HepG2 (cell line): Measurements from ENCODE around the gene MRPS11. TPM values are rescaled to one million over a fixed set of nuclear protein-coding genes. Genes with fewer than 3 reads are reported as not detected.

Source experiments
- ATAC-seq: fragments of 200-7000 bp; cut with Tn5 transposase; 3 replicates; pipeline ENCODE4 v1.9.1; 2020; ENCODE audit warnings: mild to moderate bottlenecking, moderate library complexity
- BruUV-seq: library from RNA; stranded (reverse); fragments of 400-500 nt; replicated peaks from 2 replicates; lab custom pipeline; 2021; lab: Mats Ljungman, UMichigan
- CTCF ChIA-PET: fragments of 300-600 bp; formaldehyde crosslinking; extraction: SDS; loops from one replicate; lab custom pipeline; 2021; ENCODE audit warnings: low total read pairs, inconsistent platforms, low intra/inter-chr PET ratio; lab: Yijun Ruan, JAX
- POLR2A ChIA-PET: fragments of 350-600 bp; sonication (Branson Sonifier 250); formaldehyde crosslinking; loops from one replicate; lab custom pipeline; 2020; ENCODE audit warnings: antibody characterized with exemption, inconsistent platforms; lab: Yijun Ruan, JAX
- DNase-seq: peaks from one replicate; pipeline ENCODE4 v3.0.0-alpha.2; 2015; ENCODE audit warnings: low spot score
- FAIRE-seq: peaks from 3 replicates; lab custom pipeline; 2011; peaks lifted over from hg19 to GRCh38; lab: Jason Lieb, UNC
- H2AFZ ChIP-seq: one replicate; pipeline ENCODE4 v1.6.1; 2011; ENCODE audit warnings: low read length, inconsistent platforms
- H3K27ac ChIP-seq: fragments of 300-600 bp; 3 replicates; pipeline ENCODE4 v1.8.0; 2011; ENCODE audit warnings: mixed run types, mild to moderate bottlenecking, mixed read lengths, low read length, inconsistent platforms; ENCODE audit not compliant: insufficient read depth; ENCODE audit errors: extremely low read length
- H3K27me3 ChIP-seq, 2 experiments: fragments of 200-600 bp in 1 of 2; 2 replicates in 1 of 2; 3 replicates in 1 of 2; pipeline versions ENCODE4 v1.6.0 to v1.8.0; 2011; ENCODE audit warnings: low read length in 2 of 2, mild to moderate bottlenecking in 2 of 2, moderate library complexity in 2 of 2, inconsistent platforms in 1 of 2; ENCODE audit not compliant: insufficient read depth in 2 of 2, control insufficient read depth in 1 of 2
- H3K36me3 ChIP-seq, 2 experiments: fragments of 200-600 bp in 1 of 2; replicated peaks in 1 of 2; 2 replicates in 1 of 2; 3 replicates in 1 of 2; pipeline versions ENCODE4 v1.5.1 to v1.8.0; 2011; ENCODE audit warnings: low read length in 2 of 2, inconsistent platforms in 1 of 2; ENCODE audit not compliant: insufficient read depth in 2 of 2, control insufficient read depth in 1 of 2
- H3K4me1 ChIP-seq: 2 replicates; pipeline ENCODE4 v1.5.1; 2012; ENCODE audit warnings: low read length, inconsistent platforms; ENCODE audit not compliant: insufficient read depth
- H3K4me2 ChIP-seq: 2 replicates; pipeline ENCODE4 v1.6.0; 2011; ENCODE audit warnings: low read depth, low read length, inconsistent platforms
- H3K4me3 ChIP-seq, 3 experiments: fragments of 200-600 bp in 1 of 3; sonication (generic), shearing (Covaris generic) in 1 of 3; replicated peaks in 1 of 3; 2 replicates each; pipeline ENCODE4 v1.5.1; 2011 to 2016; ENCODE audit warnings: low read length in 3 of 3, inconsistent platforms in 2 of 3, low read depth in 2 of 3, mild to moderate bottlenecking in 2 of 3, control low read depth in 1 of 3, mixed read lengths in 1 of 3; ENCODE audit not compliant: insufficient read depth in 1 of 3
- H3K79me2 ChIP-seq: one replicate; pipeline ENCODE4 v1.6.1; 2011; ENCODE audit warnings: low read length, inconsistent platforms; ENCODE audit not compliant: insufficient read depth
- H3K9ac ChIP-seq: 2 replicates; pipeline ENCODE4 v1.6.0; 2011; ENCODE audit warnings: mild to moderate bottlenecking, low read depth, low read length, inconsistent platforms; ENCODE audit not compliant: insufficient read depth
- H3K9me3 ChIP-seq: 2 replicates; pipeline ENCODE4 v1.5.1; 2012; ENCODE audit warnings: mild to moderate bottlenecking, low read length
- H4K20me1 ChIP-seq: 2 replicates; pipeline ENCODE4 v1.6.0; 2011; ENCODE audit warnings: inconsistent platforms, mild to moderate bottlenecking, low read length, moderate library complexity; ENCODE audit not compliant: insufficient read depth
- CENPX ChIP-seq: sonication (generic); formaldehyde crosslinking; IDR thresholded peaks from 2 replicates; pipeline ENCODE4 v1.9.0; 2021; ENCODE audit warnings: mild to moderate bottlenecking, missing genetic modification reagents, moderate library complexity
- JDP2 ChIP-seq: sonication (generic); formaldehyde crosslinking; IDR thresholded peaks from 2 replicates; pipeline ENCODE4 v1.8.1; 2022; ENCODE audit warnings: missing genetic modification reagents, borderline replicate concordance
- PTBP1 ChIP-seq: fragments of 200-400 bp; formaldehyde crosslinking; IDR thresholded peaks from 2 replicates; pipeline ENCODE4 v1.6.1; 2018; ENCODE audit warnings: low read length, low read depth; ENCODE audit not compliant: poor library complexity, severe bottlenecking
- RFX1 ChIP-seq: fragments of 450-650 bp; IDR thresholded peaks from 2 replicates; pipeline ENCODE4 v1.6.1; 2017
- ZBTB7B ChIP-seq: sonication (generic); formaldehyde crosslinking; IDR thresholded peaks from 2 replicates; pipeline ENCODE4 v1.4.0; 2020; ENCODE audit warnings: missing genetic modification reagents
- ZC3H13 ChIP-seq: sonication (generic); formaldehyde crosslinking; IDR thresholded peaks from 2 replicates; pipeline ENCODE4 v1.8.1; 2023; ENCODE audit warnings: mild to moderate bottlenecking, missing genetic modification reagents, moderate library complexity
- ZNF354B ChIP-seq: sonication (generic); formaldehyde crosslinking; IDR thresholded peaks from 2 replicates; pipeline ENCODE4 v1.8.0; 2022; ENCODE audit warnings: mild to moderate bottlenecking, missing genetic modification reagents
- ZNF776 ChIP-seq: sonication (generic); formaldehyde crosslinking; IDR thresholded peaks from 2 replicates; pipeline ENCODE4 v1.4.0; 2020; ENCODE audit warnings: mild to moderate bottlenecking, missing genetic modification reagents
- WGBS: methylation state at CpG from one replicate; pipeline ENCODE4 v1.1.6; 2017; ENCODE audit warnings: low lambda C conversion rate; 5-methylcytosine and 5-hydroxymethylcytosine counted together
- in situ Hi-C: cut with HindIII; loops from 2 replicates; pipeline ENCODE4 v1.10.0; 2017; ENCODE audit warnings: low pct_unique_long_range_greater_than_20kb; ENCODE audit not compliant: extremely low pct_ligation_motif_present
- intact Hi-C: fragments of 100-400 bp; cut with micrococcal nuclease; formaldehyde crosslinking; loops from one replicate; pipeline ENCODE4 v1.10.0; 2022; ENCODE audit not compliant: unreplicated experiment
- polyA plus RNA-seq, 8 experiments: library from polyadenylated mRNA; depleted of rRNA in 3 of 8; stranded (reverse) in 7 of 8; unstranded in 1 of 8; fragments of >200 nt; fragmentation: Illumina TruSeq in 4 of 8; extraction: Trizol in 4 of 8; gene quantifications; 2 replicates each; pipeline versions ENCODE4 v1.2.1 to v1.2.3, GENCODE V29; 2011 to 2016; ENCODE audit warnings: low read depth in 4 of 8, missing spikeins in 1 of 8, mixed read lengths in 1 of 8; ENCODE audit not compliant: insufficient read depth in 1 of 8
- total RNA-seq, 5 experiments: library from RNA; depleted of rRNA; stranded (reverse); fragments of >200 nt; fragmentation: Illumina TruSeq; extraction: Trizol; gene quantifications; 2 replicates each; pipeline ENCODE4 v1.2.3, GENCODE V29; 2016; ENCODE audit warnings: low read depth in 1 of 5
- TF ChIP-seq, protein P1 (sequence below): sonication (generic); formaldehyde crosslinking; IDR thresholded peaks from 2 replicates; pipeline ENCODE4 v1.4.0; 2020; ENCODE audit warnings: missing genetic modification reagents, borderline replicate concordance
- TF ChIP-seq, protein P2 (sequence below): sonication (generic); formaldehyde crosslinking; IDR thresholded peaks from 2 replicates; pipeline ENCODE4 v1.4.0; 2020; ENCODE audit warnings: missing genetic modification reagents
- TF ChIP-seq, protein P3 (sequence below), 2 experiments: sonication (generic) in 1 of 2; formaldehyde crosslinking in 1 of 2; IDR thresholded peaks; 2 replicates each; pipeline versions ENCODE4 v1.6.1 to v1.9.0; 2014 to 2022; ENCODE audit warnings: antibody characterized with exemption in 1 of 2, borderline replicate concordance in 1 of 2, inconsistent platforms in 1 of 2, low read depth in 1 of 2, missing genetic modification reagents in 1 of 2

The MRPS11 gene
- total and polyA plus RNA-seq, 2 of the 13 experiments (the other 11 are each of a cell fraction or from before 2014, with no cell fraction given), result 50.1 to 72.7 TPM

DNA sequence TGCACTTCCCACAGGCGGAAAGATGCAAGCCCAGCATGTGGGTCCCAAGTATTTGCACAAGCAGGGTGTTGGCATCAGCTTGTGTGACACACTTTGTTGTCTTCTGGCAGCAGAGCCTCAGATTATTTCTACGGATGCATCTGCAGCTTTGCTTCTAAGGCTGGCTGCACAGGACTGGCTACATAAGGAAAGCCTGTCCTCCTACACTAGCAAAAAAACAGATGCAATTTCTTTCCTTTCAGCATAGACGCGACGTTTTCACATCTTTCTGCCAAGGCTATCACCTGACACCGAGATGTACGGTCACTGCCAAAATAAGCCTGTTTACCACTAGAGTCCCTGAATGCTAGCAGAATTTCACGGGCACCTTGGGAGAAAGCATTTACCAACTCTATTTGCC lies 13.5 kb downstream of the MRPS11 start (continued):
- TF ChIP-seq, protein P1, sequence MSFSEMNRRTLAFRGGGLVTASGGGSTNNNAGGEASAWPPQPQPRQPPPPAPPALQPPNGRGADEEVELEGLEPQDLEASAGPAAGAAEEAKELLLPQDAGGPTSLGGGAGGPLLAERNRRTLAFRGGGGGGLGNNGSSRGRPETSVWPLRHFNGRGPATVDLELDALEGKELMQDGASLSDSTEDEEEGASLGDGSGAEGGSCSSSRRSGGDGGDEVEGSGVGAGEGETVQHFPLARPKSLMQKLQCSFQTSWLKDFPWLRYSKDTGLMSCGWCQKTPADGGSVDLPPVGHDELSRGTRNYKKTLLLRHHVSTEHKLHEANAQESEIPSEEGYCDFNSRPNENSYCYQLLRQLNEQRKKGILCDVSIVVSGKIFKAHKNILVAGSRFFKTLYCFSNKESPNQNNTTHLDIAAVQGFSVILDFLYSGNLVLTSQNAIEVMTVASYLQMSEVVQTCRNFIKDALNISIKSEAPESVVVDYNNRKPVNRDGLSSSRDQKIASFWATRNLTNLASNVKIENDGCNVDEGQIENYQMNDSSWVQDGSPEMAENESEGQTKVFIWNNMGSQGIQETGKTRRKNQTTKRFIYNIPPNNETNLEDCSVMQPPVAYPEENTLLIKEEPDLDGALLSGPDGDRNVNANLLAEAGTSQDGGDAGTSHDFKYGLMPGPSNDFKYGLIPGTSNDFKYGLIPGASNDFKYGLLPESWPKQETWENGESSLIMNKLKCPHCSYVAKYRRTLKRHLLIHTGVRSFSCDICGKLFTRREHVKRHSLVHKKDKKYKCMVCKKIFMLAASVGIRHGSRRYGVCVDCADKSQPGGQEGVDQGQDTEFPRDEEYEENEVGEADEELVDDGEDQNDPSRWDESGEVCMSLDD (CRISPR knock-in tag), result no peak
- no peak for TF ChIP-seq CENPX (CRISPR knock-in tag)

DNA sequence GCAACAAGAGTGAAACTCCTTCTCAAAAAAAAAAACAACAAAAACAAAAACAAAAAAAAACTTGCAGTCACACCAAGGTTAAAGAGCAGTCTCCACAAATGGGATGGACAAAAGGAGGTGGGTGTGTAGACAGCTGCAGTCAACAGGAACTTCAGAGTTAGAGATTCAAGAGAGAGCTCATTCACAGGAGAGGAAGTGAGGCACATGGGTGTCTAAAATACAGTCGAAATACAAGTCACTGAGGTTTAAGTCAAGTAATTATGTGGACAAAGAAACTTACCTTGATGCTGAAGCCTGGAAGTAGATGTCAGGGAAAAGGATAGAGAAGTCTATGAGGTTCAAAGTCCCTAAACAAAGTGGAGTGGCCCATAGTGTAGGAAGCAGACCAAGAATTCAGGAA lies 14.8 kb downstream of the MRPS11 start:
- H3K4me3 ChIP-seq, result no peak overlapping the region
- DNase-seq (no peak), ATAC-seq (no peak), FAIRE-seq (no peak)
- H4K20me1 ChIP-seq, result no peaks in the 10 kb centered on the region
- no peak overlapping the region for H3K9ac ChIP-seq
- whole genome bisulfite sequencing, result 27% methylated on average over 1 of the region's 1 CpG
- H3K27me3 ChIP-seq, result no peaks in the 10 kb centered on the region
- no peaks in the 10 kb centered on the region for H3K4me1 ChIP-seq
- in situ Hi-C loops (no loop called here), intact Hi-C loops (no loop called here)
- no peaks in the 10 kb centered on the region for H3K79me2 ChIP-seq
- no peak overlapping the region for H3K27ac ChIP-seq
- ChIA-PET POLR2A (no interaction called here), CTCF (no interaction called here)
- peaks cover 4 to 11% of the 10 kb centered on the region in 2 experiments; a peak in 4 of 5 replicates for H3K36me3 ChIP-seq
- BruUV-seq, result no TSS peak
- H3K4me2 ChIP-seq, result no peak overlapping the region
- H2AFZ ChIP-seq, result no peak overlapping the region
- H3K9me3 ChIP-seq, result no peaks in the 10 kb centered on the region
- no peak for TF ChIP-seq JDP2
- TF ChIP-seq ZC3H13 (CRISPR knock-in tag), result no peak
- no peak for TF ChIP-seq ZNF776 (CRISPR knock-in tag)
- TF ChIP-seq, protein P2, sequence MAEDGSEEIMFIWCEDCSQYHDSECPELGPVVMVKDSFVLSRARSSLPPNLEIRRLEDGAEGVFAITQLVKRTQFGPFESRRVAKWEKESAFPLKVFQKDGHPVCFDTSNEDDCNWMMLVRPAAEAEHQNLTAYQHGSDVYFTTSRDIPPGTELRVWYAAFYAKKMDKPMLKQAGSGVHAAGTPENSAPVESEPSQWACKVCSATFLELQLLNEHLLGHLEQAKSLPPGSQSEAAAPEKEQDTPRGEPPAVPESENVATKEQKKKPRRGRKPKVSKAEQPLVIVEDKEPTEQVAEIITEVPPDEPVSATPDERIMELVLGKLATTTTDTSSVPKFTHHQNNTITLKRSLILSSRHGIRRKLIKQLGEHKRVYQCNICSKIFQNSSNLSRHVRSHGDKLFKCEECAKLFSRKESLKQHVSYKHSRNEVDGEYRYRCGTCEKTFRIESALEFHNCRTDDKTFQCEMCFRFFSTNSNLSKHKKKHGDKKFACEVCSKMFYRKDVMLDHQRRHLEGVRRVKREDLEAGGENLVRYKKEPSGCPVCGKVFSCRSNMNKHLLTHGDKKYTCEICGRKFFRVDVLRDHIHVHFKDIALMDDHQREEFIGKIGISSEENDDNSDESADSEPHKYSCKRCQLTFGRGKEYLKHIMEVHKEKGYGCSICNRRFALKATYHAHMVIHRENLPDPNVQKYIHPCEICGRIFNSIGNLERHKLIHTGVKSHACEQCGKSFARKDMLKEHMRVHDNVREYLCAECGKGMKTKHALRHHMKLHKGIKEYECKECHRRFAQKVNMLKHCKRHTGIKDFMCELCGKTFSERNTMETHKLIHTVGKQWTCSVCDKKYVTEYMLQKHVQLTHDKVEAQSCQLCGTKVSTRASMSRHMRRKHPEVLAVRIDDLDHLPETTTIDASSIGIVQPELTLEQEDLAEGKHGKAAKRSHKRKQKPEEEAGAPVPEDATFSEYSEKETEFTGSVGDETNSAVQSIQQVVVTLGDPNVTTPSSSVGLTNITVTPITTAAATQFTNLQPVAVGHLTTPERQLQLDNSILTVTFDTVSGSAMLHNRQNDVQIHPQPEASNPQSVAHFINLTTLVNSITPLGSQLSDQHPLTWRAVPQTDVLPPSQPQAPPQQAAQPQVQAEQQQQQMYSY (CRISPR knock-in tag), result no peak
- TF ChIP-seq RFX1, result no peak
- TF ChIP-seq ZBTB7B (CRISPR knock-in tag), result no peak
- TF ChIP-seq, protein P3, sequence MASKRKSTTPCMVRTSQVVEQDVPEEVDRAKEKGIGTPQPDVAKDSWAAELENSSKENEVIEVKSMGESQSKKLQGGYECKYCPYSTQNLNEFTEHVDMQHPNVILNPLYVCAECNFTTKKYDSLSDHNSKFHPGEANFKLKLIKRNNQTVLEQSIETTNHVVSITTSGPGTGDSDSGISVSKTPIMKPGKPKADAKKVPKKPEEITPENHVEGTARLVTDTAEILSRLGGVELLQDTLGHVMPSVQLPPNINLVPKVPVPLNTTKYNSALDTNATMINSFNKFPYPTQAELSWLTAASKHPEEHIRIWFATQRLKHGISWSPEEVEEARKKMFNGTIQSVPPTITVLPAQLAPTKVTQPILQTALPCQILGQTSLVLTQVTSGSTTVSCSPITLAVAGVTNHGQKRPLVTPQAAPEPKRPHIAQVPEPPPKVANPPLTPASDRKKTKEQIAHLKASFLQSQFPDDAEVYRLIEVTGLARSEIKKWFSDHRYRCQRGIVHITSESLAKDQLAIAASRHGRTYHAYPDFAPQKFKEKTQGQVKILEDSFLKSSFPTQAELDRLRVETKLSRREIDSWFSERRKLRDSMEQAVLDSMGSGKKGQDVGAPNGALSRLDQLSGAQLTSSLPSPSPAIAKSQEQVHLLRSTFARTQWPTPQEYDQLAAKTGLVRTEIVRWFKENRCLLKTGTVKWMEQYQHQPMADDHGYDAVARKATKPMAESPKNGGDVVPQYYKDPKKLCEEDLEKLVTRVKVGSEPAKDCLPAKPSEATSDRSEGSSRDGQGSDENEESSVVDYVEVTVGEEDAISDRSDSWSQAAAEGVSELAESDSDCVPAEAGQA (IDR thresholded peaks at IDR 0.05; ENCODE audit: low read depth), result no peak
- TF ChIP-seq, protein P3 (CRISPR knock-in tag; IDR thresholded peaks at IDR 0.05; ENCODE audit: borderline replicate concordance), result no peak
- TF ChIP-seq PTBP1, result no peak
- TF ChIP-seq ZNF354B (CRISPR knock-in tag), result no peak
